HG03565 (cell line): Measurements from ENCODE around the gene CDH23.

Source experiments
- ATAC-seq: cut with Tn5 transposase; IDR thresholded peaks from one replicate; pipeline ENCODE4 v1.9.1; 2021; ENCODE audit warnings: mild to moderate bottlenecking, moderate library complexity; ENCODE audit not compliant: unreplicated experiment

CDH23 gene

DNA sequence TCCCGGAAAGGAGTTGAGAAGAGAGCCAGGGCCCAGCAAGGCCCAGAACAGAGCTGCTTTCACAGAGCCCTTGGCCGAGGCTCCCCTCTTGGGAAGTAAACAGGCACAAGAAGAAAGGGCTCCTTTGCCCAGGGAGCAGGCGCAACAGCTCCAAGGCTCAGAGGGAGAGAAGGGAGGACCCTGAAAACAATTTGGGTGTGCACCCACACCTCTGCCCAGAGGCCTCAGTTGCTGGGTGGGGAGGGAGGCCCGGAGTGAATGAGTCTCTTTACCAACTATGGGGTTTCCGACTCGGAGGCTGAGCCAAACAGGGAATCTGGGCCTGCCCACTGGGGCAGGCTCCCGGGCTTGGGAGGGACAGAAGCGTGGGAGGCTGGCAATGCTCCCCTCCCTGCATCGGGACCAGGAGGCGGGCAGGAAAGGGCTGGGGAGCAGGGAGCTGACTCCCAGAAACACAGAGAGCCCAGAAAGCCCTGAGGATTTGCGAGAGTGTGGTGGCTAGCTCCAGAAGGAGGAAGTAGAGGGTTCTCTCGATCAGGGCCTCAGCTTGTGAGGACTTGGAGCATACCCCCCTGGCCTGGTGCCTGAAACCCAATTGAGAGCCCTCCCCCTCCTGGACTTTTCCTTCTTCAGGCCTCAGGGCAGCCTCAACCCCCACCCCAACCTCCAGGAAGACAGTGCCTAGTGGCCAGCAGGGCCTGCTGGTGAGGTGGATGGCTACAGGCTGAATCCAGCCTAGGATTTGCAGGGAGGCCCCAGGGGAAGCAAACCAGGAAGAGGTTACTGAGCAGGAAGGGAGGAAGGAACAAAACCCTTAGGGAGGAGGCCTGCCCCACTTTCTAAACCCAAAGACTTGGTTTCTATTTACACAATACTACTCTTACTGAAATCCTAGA, 316.7 kb downstream of the CDH23 start:
- no peak for ATAC-seq

DNA sequence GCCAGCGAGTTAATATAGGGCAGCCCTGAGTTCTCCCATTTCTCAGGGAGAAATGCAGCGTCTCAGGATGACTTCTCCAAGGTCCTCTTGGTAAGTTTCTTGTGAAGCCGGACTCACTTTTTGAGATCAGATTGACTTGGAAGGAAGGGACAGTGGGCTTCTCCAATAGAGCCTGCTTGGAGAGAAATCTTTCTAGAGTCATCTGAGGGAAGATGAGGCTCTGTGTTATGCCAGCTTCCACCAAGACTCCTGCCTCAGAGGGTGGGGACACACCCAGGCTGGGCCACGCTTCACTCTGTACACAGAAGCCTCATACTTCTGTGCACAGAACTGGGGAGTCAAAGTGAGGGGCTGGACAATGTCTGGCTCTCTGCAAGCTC, 317.3 kb downstream of the CDH23 start:
- ATAC-seq: no peak

DNA sequence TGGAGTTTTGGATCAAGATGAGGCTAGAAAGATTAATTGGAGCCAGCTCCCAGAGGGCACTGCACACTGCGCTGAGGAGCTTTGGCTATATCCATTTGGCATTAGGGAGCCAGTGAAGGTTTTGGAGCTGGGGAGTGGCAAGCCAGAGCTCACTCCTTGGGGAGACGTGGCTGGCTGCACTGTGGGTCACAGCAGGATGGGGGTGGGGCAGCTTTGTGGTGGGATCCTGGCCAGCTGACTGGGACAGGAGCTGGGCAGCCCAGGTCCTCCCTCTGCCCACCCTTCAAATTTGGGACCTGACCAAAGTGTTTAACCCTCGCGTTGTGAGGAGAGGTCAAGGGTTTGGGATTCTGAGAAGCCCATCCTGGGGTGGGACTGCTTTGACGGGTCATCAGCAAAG, 317.9 kb downstream of the CDH23 start:
- no peak for ATAC-seq

DNA sequence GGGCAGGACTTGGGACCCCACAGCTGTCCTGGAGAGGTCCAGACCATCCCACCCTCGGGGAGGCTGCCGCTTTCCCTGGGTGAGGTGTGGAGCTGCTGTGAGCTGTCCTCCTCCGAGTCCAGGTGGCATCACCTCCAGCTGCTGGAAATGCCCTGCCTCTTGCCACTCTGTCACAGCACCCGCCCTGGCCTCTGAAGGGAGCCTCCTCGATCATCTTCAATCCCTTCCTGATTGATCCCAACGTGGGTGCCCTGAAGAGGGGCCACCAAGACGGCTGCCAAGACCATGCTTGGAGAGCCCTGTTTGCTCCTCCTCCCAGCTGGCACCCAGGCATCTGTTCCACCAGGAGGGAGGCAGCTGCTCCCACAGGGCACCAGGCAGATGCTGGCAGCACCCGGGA, 318.3 kb downstream of the CDH23 start:
- ATAC-seq: no peak

DNA sequence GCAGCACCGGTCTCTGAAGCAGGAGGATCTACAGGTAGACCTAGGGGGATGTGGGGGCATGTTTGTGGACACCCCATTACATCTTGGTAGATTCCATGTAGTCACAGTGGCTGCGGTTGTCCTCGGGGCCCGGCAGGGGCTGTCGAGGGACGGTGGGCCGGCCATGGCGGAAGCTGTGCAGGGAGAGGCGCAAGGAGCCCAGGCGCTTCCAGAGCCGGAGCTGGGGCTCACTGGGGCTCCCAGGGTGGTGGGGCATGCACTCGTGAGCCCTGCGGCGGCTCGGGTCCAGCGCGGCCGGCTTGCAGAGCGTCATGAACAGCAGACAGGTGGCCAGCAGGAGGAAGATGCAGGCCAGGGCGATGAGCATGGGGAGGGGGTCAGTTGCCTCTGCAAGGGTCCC, 319.1 kb downstream of the CDH23 start:
- ATAC-seq: no peak

DNA sequence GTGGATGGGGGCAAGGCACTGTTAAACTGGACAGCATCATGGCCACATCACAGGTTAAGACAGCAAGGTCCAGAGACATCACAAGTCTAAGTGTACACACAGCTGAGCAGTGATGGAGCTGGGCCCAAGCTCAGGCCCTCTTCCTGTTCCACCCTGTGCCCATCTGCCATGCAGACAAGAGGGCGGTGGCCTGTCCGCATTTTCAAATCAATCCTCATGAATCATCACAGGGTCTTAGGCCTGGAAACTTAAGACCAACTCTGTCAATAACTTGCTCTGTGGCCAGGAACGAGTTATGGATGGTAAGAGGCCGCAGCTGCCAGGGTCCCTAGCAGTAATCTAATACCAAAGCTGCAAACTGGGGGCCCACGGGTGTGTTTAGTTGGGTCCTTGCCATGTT, 319.7 kb downstream of the CDH23 start:
- ATAC-seq: no peak

DNA sequence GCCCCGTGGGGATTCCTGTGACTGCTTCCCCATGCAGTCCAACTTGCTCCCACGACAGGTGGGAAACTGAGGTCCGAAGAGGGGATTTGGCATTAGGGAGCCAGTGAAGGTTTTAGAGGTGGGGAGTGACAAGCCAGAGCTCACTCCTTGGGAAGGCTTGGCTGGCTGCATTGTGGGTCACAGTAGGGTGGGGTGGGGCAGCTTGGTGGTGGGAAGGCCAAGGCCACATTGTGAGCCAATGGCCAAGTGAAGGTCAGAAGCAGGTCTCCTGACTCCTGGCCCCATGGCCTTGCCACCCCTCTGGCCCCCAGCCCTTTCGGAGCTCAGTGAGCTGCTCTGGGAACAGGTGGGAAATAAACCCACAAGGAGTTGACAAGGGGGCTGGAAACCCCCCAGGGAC, 320.3 kb downstream of the CDH23 start:
- no peak for ATAC-seq

DNA sequence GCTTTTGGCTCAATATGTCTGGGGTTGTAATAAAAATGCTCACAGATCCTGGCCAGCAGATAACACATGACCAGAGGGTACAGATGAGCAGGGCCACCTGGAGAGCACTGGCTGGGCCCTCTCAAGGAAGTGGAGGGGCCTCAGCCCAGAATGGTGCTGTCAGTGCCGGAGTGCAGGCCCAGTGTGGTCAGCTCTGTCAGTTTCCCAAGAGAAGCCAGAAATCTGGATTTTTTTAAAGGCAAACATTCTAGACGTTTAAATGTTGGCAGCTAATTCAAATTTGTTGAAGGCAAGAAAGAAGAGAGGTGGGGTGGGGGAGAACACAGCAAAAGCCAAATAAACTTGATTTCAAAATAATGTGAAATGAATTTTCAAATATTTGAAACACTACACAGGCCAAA, 320.8 kb downstream of the CDH23 start:
- ATAC-seq: no peak

DNA sequence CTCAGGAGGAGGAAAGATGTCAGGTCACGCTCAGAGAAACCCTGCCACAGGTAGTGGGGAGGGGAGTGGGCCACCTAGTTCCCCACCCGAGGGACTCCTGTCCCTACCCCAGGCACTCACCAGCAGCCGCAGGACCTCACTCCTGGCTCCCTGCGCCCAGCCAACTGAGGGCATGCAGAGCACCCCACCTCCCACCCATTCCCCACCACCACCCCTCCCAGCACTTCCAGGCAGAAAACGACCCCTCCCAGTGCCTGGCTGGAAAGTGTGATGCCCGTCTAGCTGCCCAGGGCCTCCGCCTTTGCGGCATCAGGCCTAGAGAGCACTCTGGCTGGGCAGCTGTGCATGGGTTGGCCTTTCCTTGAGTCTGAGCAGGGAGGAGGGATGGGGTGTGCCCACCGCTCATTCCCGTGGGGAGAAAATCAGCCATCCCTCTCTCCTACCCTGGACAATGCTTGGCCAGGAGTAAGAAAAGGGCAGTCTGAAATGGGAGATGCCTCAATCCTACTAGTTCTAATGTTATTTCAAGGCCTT, 321.5 kb downstream of the CDH23 start:
- ATAC-seq: no peak

DNA sequence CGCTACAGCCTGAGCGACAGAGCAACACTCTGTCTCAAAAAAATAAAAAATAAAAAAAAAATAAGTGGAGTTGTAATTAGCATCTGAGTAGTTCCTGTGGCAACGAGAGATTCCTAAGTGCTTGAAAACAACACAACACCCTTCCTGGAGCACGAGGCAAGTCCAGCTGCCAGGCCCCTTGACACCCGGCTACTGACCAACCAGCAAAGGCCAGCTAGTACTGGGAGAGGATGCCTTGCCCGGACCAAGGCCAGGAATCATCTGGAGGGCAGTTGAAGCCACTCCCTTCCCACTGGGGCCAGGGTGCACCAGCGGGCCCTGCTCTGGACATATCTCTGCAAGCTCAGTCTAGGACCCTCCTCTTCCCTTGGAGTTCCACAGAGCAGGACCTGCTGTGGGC, 322.3 kb downstream of the CDH23 start:
- no peak for ATAC-seq

DNA sequence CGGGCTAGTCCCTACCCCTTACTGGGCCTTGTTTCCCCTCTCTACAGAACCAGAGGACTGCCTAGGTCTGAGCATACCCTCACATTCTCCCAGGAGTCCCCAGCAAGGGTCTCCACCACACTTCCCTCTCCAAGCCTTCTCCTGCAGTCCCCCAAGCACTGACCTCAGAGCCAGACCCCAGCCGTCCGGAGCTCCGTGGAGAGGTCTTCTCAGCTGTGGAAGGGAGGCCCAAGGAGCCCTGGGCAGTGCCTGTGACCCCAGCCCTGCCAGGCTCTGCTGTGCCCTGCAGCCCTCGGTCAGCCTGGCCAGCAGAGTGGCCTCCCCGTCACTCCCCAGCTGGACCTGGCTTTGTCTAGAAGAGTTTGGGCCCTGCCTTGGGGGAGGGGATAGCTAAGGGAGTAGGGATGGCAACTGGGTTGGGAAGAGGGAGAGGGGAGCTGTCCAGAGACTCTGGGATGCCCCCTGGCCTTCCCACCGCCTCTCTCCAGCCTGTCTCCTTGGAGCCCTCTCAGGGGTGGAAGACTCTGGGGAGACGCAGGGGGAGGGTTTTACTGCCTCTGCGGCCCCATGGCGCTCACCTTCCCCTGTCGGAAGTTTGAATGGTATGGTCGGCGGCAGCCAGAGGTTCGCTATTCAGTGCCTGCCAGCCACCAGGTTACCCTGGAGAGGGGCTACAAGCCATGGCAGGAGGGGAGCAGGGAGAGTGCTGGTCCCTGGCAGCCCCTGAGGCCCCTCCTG, 322.9 kb downstream of the CDH23 start, which contains the start of gene C10orf105:
Gene C10orf105, minus strand, starts transcription at position 315 of the 738 bp plus-strand sequence. CDS start 3,441 bp downstream, outside the sequence.
- no peak for ATAC-seq

DNA sequence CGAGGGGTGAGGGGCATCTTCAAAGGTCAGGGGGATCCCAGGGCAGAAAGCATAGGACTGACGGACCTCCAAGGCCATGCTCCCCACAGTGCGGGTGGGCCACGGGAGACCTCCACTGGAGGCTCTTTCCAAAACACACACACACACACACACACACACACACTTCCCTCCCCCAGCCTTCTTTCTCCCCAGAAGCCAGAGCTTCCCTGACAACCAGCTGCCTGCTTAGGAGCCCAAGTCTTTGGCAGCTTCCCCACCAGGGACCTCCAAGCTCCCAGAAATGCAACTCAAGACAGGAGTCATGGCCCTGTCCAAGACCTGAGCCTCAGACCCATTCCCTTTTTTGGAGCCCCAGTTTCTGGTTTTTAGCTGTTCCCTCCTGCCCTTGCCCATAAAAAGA, 323.6 kb downstream of the CDH23 start:
- no peak for ATAC-seq

DNA sequence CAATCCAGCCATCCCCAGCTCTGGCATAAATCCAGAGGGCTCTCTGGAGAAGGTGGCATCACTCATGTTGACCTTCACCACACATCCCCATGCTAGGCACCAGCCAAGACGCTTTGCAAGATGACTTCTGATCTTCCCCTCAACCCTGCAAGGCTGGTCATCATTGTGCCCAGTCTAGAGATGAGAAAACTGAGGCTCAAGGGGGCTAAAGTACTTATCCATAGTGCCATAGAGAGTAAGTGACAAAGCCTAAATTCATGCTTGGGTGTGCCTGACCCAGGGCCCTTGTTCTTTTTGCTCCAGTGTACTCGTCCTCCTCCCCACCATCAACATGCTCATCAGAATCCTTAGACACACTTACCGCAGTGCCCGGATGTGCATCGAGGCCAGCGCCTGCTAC, 324.6 kb downstream of the CDH23 start:
- ATAC-seq: no peak

DNA sequence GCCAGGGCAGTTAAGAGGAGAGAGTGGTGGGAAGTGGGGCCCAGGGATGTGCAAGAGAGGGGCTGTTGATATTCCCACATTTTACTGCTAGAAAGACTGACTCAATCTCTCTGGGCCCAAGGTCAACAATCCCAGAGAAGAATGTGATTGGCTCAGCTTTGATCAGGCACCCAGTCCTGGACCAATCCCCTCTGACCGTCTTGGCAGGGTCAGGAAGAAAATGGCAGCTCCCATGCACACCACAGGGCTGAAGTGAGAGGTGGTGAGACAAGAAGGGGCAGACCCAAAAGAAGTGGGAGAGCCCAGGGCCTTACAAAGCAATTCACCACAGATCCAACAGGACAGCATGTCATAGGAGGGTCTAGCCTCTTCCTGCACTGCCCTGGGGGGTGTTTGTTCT, 326.1 kb downstream of the CDH23 start:
- no peak for ATAC-seq

DNA sequence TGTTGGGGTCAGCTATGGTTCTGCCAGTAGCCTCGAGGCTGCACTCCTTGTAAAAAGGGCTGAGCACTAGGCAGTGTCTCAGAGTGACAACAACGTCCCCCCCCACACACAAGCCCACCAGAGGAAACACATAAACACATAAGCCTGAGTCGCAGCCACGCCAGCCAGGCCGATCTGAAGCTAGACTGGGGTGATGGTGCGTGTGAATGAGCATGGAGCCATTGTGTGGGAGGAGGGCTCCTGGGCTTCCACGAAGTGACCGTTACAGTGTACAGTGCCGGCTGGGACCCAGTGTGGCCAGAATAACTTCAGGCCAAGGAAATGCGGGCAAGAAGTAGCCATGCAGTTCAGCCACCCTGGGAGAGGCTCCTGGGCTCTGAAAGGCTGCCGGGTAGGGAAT, 326.6 kb downstream of the CDH23 start:
- ATAC-seq: no peak

DNA sequence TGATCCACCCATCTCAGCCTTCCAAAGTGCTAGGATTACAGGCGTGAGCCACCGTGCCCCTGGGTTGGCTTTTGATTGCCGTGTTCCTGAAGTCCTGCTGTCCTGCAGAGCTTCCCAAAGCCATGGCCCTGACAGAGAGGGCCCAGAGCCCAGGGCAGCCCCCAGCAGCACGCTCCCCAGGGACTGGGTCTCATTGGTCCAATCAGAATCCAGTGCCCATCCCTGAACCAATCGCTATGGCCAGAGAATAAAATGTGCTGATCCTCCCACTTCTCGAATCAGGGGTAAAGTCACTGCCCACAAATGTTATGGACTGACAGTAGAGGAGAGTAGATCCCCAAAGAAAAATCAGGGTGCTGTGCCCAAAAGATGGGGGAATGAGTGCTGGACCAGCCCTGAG, 327.8 kb downstream of the CDH23 start:
- ATAC-seq: no peak

DNA sequence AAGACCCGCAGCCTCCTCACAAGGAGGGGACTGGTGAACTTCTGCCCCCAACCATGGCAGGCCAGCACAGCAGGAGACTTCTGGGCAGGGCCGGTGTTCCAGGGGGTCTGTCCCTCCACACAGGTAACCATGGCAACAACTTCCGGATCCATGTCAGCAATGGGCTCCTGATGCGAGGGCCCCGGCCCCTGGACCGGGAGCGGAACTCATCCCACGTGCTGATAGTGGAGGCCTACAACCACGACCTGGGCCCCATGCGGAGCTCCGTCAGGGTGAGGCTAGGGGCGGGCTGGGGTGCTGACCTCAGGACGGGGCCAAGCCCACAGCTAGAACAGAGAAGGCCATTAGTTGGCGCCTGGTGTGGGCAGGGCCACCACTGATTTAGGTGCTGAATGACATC, 328.5 kb downstream of the CDH23 start:
- no peak for ATAC-seq

DNA sequence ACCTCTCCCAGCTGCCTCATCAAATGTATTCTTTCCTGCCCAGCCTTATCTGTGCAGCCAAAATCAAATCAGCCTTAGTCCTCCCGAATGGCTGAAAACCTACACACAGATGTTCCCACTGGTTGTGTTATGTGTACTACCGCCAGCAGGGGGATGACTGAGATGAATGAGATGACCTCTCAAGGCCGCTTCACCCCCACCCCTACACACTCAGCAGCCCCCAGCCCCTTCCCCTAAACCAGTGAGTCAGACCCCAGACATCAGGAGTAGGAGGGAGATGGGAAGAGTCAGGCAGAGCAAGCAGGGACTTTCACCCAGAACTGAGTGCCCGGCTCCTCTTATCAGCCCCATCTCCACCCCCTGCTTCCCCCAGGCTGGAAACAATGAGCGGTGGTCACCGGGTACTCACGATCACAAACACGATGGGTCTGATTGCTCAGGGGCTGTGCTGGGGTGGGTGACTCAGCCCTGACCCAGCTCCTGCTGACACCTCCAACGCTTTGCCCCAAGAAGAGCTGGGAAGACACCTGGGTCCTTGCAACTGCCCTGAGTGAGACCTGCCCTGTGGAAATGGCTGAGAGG, 329.4 kb downstream of the CDH23 start:
- ATAC-seq: no peak

DNA sequence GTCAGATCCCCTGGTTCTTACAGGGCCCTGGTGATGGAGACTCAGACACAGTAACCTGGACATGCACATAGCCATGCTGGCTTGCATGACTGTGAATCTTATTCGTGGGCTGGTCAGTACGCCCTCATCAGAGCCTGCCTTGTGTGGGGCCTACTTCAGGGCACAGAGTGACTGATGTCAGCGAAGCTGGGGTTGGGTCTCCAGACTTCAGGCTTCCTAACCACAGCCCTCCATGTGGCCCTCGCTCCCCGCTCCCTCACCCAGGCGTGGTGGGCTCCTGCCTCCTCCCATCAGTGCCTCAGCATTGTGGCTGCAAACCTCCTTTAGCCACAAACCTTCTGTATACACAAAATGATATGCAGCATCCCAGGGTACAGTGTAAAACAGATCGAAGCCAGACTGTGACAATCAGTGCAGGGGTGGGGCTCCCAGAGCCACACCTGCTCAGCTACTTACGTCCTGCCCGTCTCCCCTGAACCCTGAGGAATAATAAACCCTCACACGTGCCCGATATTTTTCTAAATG, 329.9 kb downstream of the CDH23 start:
- ATAC-seq: peak; percentile 3

DNA sequence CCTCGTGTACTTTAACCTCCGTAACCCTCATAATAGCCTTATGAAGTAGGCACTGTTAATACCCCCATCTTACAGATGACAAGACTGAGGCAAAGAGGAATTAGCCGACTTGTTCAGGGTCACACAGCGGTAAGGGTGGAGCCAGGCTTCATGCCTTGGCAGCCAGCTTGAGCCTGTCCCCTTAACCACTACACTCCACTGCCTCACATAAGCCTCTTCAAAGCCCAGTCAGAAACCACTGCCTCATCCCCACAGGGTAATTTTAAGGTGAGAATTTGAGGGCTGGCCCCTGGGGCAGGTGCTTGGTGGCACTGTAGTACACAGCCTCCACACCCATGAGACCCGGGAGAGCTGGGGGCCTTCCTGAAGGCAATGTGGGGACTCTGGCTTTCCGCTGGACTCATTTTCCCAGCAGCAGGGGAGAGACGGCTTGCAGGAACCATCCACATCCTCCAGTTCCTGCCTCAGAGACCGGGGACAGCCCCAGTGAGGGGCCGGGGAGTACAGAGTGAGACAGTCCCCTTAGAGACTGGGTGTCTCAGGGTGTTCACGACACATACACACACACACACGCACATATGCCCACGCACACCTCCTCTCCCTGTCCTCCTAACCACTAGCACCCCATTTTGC, 330.5 kb downstream of the CDH23 start:
- peak; percentile 34 for ATAC-seq
